ENCODE data around the gene TDRD9.

TDRD9 gene

GRCh38 chr14:104092931-104093365, 164.7 kb downstream of the TDRD9 start:
- TF ChIP-seq REST (IDR thresholded peaks at IDR 0.05; ENCODE audit: low read depth) (no peak), CEBPB (IDR thresholded peaks at IDR 0.05) (no peak), TEAD4 (IDR thresholded peaks at IDR 0.05) (no peak), YY1 (IDR thresholded peaks at IDR 0.05; ENCODE audit: low read depth) (no peak)

GRCh38 chr14:104093366-104094055, 165.3 kb downstream of the TDRD9 start:
- TF ChIP-seq EP300 (IDR thresholded peaks at IDR 0.05; ENCODE audit: borderline replicate concordance): no peak
- no peak for TF ChIP-seq FOXM1 (IDR thresholded peaks at IDR 0.05; ENCODE audit: borderline replicate concordance, low read depth)
- TF ChIP-seq CREB1 (IDR thresholded peaks at IDR 0.05; ENCODE audit: low read depth): no peak
- no peak for TF ChIP-seq RAD21 (IDR thresholded peaks at IDR 0.05; ENCODE audit: low read depth)
- no peak for TF ChIP-seq EGR1 (IDR thresholded peaks at IDR 0.05)
- no peak for TF ChIP-seq YY1 (IDR thresholded peaks at IDR 0.05; ENCODE audit: low read depth)
- no peak for TF ChIP-seq MAX (IDR thresholded peaks at IDR 0.05)
- no peak for TF ChIP-seq REST (IDR thresholded peaks at IDR 0.05; ENCODE audit: low read depth)

GRCh38 chr14:104094056-104094708, 165.9 kb downstream of the TDRD9 start:
- no peak for TF ChIP-seq REST (IDR thresholded peaks at IDR 0.05; ENCODE audit: low read depth)
- TF ChIP-seq USF1 (IDR thresholded peaks at IDR 0.05): no peak
- no peak for TF ChIP-seq TCF12 (IDR thresholded peaks at IDR 0.05; ENCODE audit: low read depth)
- no peak for TF ChIP-seq TEAD4 (IDR thresholded peaks at IDR 0.05)
- TF ChIP-seq CREB1 (IDR thresholded peaks at IDR 0.05; ENCODE audit: low read depth): no peak
- TF ChIP-seq FOXM1 (IDR thresholded peaks at IDR 0.05; ENCODE audit: borderline replicate concordance, low read depth): no peak
- no peak for TF ChIP-seq NFIC (IDR thresholded peaks at IDR 0.05)
- no peak for TF ChIP-seq ZBTB7A (IDR thresholded peaks at IDR 0.05; ENCODE audit: low read depth)
- no peak for TF ChIP-seq YY1 (IDR thresholded peaks at IDR 0.05; ENCODE audit: low read depth)
- no peak for TF ChIP-seq MAX (IDR thresholded peaks at IDR 0.05)
- TF ChIP-seq EGR1 (IDR thresholded peaks at IDR 0.05): no peak

GRCh38 chr14:104094709-104095425, 166.6 kb downstream of the TDRD9 start:
- no peak for TF ChIP-seq NFIC (IDR thresholded peaks at IDR 0.05)
- peak; percentile 75 for TF ChIP-seq RAD21 (IDR thresholded peaks at IDR 0.05; ENCODE audit: low read depth)
